NB4 (cell line): ENCODE measurements around the gene ZNF716.
"Not testable (repeated sequence)": the region's sequence is repeated elsewhere in the genome, so short reads cannot be mapped to it uniquely, and the experiment has no call there.

Experiments
- DNase-seq: peaks from one replicate; pipeline ENCODE4 v3.0.0; 2010; ENCODE audit warnings: low read depth
- H3K4me3 ChIP-seq: one replicate; pipeline ENCODE4 v1.5.1; 2011; ENCODE audit warnings: mild to moderate bottlenecking, low read depth, low read length, moderate library complexity
- MYC ChIP-seq: IDR thresholded peaks from 2 replicates; pipeline ENCODE4 v1.6.1; 2011; ENCODE audit warnings: low read depth, low read length
- POLR2A ChIP-seq: IDR thresholded peaks from 2 replicates; pipeline ENCODE4 v1.6.1; 2011; ENCODE audit warnings: mild to moderate bottlenecking; ENCODE audit not compliant: insufficient read length; ENCODE audit errors: extremely low read depth
- TF ChIP-seq, protein P1 (sequence below): IDR thresholded peaks from one replicate; pipeline ENCODE4 v1.5.1; 2012; ENCODE audit warnings: low read depth, low read length
- TF ChIP-seq, protein P2 (sequence below): IDR thresholded peaks from 2 replicates; pipeline ENCODE4 v1.6.1; 2011; ENCODE audit warnings: low read depth, low read length

ZNF716 gene

DNA sequence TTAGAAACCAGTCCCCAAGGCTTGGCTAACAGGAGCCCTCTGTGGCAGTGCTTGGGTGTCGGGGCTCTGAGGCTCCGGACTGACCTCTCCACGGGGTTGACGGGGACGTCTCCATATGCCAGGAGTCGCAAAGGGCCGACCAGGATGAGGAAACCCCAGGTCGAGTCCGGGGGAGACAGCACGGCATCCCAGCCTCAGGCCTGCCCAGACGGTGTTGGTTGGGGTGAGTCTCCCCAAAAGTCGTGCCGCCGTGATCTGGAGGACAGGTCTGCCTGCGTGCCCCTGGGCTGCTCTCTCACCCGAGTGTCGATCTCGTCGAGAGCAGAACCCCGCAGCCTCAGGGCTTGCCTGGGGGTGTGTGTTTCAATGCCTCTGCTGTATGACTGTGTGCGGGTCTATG is 35.0 kb downstream of the ZNF716 start:
- not testable (repeated sequence) for DNase-seq, H3K4me3 ChIP-seq

DNA sequence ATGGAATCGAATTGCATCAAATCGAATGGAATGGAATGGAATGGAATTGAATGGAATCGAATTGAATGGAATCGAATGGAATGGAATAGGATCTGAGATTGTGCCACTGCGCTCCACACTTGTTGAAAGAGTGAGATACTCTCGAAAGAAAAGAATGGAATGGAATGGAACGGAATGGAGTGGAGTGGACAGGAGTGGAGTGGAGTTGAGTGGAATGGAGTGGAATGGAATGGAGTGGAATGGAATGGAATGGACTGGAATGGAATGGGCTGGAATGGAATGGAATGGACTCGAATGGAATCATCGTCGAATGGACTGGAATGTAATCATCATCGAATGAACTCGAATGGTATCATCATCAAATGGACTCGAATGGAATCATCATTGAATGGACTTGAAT is 38.0 kb downstream of the ZNF716 start:
- TF ChIP-seq, protein P1, sequence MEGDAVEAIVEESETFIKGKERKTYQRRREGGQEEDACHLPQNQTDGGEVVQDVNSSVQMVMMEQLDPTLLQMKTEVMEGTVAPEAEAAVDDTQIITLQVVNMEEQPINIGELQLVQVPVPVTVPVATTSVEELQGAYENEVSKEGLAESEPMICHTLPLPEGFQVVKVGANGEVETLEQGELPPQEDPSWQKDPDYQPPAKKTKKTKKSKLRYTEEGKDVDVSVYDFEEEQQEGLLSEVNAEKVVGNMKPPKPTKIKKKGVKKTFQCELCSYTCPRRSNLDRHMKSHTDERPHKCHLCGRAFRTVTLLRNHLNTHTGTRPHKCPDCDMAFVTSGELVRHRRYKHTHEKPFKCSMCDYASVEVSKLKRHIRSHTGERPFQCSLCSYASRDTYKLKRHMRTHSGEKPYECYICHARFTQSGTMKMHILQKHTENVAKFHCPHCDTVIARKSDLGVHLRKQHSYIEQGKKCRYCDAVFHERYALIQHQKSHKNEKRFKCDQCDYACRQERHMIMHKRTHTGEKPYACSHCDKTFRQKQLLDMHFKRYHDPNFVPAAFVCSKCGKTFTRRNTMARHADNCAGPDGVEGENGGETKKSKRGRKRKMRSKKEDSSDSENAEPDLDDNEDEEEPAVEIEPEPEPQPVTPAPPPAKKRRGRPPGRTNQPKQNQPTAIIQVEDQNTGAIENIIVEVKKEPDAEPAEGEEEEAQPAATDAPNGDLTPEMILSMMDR = no peak
- TF ChIP-seq POLR2A (no peak), MYC (no peak)
- TF ChIP-seq, protein P2, sequence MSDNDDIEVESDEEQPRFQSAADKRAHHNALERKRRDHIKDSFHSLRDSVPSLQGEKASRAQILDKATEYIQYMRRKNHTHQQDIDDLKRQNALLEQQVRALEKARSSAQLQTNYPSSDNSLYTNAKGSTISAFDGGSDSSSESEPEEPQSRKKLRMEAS = no peak
- H3K4me3 ChIP-seq = no peak overlapping the region
- no peak for DNase-seq

DNA sequence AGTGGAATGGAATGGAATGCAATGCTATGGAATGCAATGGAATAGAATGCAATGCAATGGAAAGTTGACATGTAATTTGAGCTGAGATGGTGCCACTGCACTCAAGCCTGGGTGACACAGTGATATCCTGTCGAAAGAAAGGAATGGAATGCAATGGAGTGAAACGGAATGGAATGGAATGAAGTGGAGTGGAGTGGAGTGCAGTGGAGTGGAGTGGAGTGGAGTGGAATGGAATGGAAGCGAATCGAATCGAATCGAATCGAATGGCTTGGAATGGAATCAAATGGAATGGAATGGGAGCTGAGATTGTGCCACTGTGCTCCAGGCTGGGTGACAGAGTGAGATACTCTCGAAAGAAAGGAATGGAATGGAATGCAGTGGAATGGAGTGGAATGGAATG is 45.1 kb downstream of the ZNF716 start:
- not testable (repeated sequence) for H3K4me3 ChIP-seq, DNase-seq

DNA sequence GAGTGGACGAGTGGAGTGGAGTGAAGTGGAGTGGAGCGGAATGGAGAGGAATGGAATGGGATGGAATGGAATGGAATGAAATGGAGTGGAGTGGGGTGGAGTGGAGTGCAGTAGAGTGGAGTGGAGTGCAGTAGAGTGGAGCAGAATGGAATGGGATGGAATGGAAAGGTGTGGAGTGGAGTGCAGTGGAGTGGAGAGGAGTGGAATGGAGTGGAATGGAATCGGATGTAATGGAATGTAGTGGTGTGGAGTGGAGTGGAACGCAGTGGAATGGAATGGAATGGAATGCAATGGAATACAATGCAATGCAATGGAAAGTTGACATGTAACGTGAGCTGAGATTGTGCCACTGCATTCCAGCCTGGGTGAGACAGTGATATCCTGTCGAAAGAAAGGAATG is 46.4 kb downstream of the ZNF716 start:
- no peak overlapping the region for H3K4me3 ChIP-seq
- DNase-seq = no peak
- TF ChIP-seq, protein P1 = no peak
- TF ChIP-seq POLR2A = no peak
- TF ChIP-seq, protein P2 = no peak
- TF ChIP-seq MYC = no peak

DNA sequence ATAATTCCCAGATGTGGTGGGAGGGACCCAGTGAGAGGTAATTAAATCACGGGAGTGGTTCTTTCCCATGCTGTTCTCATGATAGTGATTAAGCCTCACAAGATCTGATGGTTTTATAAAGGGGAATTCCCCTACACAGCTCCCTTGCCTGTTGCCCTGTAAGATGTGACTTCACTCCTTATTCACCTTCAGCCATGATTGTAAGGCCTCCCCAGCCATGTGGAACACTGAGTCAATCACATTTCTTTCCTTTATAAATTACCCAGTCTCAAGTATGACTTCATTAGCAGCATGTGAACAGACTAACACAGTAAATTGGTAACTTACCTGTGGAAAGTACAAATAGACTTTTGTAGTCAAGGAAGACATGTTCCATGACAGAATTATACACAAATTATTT is 55.2 kb downstream of the ZNF716 start:
- TF ChIP-seq MYC = no peak
- no peak for DNase-seq

More for the DNA sequence above, 55.2 kb downstream of the ZNF716 start:
- H3K4me3 ChIP-seq = no peak overlapping the region
